Fibroblast of pulmonary artery (primary cell): ENCODE measurements around the gene RNF181.

Experiments
- DNase-seq: peaks from one replicate; pipeline ENCODE4 v3.0.0-alpha.2; 2010; ENCODE audit warnings: low read depth
- H3K4me3 ChIP-seq: replicated peaks from 2 replicates; pipeline ENCODE4 v1.5.1; 2011; ENCODE audit warnings: low read depth, mild to moderate bottlenecking, control low read depth, low read length, moderate library complexity
- TF ChIP-seq, protein P1 (sequence below): IDR thresholded peaks from 2 replicates; pipeline ENCODE4 v1.5.1; 2011; ENCODE audit warnings: mild to moderate bottlenecking, control low read depth, low read length, inconsistent platforms; ENCODE audit errors: missing control alignments

The RNF181 gene

GRCh38 chr2:85577063-85577385 is 18.5 kb upstream of the RNF181 start:
- TF ChIP-seq, protein P1, sequence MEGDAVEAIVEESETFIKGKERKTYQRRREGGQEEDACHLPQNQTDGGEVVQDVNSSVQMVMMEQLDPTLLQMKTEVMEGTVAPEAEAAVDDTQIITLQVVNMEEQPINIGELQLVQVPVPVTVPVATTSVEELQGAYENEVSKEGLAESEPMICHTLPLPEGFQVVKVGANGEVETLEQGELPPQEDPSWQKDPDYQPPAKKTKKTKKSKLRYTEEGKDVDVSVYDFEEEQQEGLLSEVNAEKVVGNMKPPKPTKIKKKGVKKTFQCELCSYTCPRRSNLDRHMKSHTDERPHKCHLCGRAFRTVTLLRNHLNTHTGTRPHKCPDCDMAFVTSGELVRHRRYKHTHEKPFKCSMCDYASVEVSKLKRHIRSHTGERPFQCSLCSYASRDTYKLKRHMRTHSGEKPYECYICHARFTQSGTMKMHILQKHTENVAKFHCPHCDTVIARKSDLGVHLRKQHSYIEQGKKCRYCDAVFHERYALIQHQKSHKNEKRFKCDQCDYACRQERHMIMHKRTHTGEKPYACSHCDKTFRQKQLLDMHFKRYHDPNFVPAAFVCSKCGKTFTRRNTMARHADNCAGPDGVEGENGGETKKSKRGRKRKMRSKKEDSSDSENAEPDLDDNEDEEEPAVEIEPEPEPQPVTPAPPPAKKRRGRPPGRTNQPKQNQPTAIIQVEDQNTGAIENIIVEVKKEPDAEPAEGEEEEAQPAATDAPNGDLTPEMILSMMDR = no peak
- no peak for DNase-seq
- H3K4me3 ChIP-seq = no peak overlapping the region

- no peak within 1 kb of the TSS for H3K4me3 ChIP-seq
- DNase-seq = no peak
- TF ChIP-seq, protein P1 = no peak
Observed at GRCh38 chr2:85577386-85578242, 17.9 kb upstream of the RNF181 start, which contains the start of gene VAMP8. Gene VAMP8, plus strand, starts transcription at chr2:85577586. Its CDS starts 61 bp downstream, at chr2:85577647.

DNA sequence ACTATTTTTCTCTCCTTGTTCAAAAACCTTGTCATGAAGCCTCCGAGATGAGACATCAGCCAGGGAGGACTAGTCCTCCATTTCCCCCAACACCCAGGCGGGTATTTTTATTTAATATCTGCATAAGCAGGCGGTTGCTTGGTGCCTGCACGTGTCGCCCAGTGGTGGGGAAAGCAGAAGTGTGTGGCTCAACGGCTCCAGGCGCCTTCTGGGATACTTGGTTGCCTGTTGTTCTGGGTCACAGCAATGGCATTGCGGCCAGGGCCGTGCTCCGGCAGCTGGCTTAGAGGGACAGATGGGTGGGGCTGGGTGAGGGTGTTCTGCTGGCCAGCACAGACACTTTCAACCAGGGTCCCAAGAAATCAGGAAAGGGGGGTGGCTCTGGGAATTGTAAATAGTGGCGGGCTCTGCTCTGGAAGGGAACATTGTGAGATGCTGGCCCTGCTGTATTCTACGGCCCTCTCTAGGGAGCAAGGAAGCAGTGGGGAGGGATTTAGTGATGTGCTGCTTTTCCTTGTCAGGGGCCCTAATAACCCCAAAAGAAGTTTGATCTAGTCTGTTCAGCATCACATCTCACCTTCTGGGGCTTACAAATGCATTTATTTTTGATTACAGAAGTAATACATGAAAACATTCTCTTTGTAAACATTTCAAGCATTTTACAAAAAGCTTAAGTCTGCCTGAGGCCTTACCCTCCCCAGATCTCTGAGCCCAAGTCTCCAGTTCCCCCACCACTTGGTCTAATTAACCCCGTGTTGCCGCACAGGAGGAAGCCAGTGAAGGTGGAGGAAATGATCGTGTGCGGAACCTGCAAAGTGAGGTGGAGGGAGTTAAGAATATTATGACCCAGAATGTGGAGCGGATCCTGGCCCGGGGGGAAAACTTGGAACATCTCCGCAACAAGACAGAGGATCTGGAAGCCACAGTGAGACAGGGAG is 17.0 kb upstream of the RNF181 start:
- TF ChIP-seq, protein P1 = no peak
- H3K4me3 ChIP-seq = no peak overlapping the region
- DNase-seq = no peak

DNA sequence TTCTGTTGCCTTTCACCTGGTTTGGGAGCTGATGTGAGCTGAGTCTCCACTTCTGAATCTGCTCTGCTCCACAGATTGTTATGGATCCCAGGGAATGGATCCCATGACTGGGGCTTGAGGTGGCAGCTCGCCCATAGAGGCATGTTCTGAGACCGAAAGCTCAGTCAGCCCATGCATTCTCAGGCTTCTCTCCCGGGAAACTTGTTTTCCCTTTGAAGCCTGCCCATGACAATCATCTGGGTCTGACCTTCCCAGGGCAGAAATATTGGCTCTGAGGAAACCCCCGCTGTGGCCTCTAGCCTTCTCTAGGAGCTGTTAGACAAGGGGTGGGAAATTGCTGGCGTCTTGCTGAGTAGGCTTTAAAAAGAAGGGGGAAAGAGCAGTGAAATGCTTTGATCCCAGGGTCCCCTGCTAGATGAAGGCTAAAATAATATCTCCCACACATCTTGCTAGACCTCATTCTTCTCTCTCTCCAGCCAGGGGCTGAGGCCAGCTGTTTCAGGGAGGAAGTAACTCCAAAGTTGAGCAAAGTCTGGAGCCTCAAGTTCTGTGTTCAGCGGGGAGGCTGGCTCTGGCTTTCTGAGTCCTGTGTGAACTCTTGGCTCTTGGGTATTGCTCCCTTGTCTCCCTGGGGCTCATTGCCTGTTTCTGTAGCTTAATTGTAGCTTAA is 16.1 kb upstream of the RNF181 start:
- no peak overlapping the region for H3K4me3 ChIP-seq
- TF ChIP-seq, protein P1 = no peak

DNA sequence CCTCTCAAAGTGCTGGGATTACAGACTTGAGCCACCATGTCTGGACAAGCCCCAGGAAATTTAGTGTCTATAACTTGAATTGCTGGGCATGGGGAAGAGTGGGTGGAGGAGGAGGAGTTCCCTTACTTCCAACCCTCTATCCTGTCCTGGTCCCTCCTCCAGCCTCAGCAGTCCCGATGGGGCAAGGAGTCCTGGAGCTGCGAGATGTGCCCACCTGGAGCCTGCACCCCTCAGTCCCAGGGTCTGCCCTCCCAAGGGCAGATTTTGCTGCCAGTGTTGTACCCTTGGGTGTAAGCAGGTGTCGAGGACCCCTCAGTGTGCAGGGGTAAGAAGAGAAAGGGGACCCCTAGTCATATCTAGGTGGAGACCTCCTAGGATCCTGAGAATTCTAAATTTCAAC is 15.3 kb upstream of the RNF181 start:
- no peak for DNase-seq
- H3K4me3 ChIP-seq = no peak overlapping the region
- TF ChIP-seq, protein P1 = no peak

More for the DNA sequence above, 16.1 kb upstream of the RNF181 start:
- DNase-seq = no peak

DNA sequence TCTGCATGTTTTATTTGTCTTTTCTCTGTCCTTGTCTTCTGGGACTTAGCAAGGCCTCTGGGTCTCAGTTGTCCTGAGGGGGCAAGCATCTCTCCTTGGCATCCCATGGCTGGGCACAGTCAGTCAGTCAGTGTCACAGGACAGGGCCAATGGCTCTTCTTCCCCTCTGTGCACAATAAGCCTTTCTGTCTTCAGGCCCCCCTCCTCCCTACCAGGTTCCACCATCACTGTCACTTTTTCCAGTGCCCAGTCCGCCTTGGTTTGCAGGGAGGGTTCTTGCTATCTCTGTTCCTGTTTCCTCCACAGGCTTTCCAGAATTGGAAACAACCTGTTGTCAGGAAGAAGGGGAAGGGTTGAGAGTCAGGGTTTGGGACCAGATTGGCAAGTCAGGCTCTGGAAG is 13.1 kb upstream of the RNF181 start:
- no peak for DNase-seq
- TF ChIP-seq, protein P1 = no peak
- no peak overlapping the region for H3K4me3 ChIP-seq
